A673 (cell line): ENCODE results near the gene UCN3. TPM values are rescaled to one million over a fixed set of nuclear protein-coding genes. Genes with fewer than 3 reads are reported as not detected.

Experiments used
- BruUV-seq: library from RNA; stranded (reverse); fragments of 400-500 nt; replicated peaks from 2 replicates; lab custom pipeline; 2021; lab: Mats Ljungman, UMichigan
- CTCF ChIA-PET: fragments of 300-600 bp; sonication (Branson Sonifier 250); formaldehyde crosslinking; loops from one replicate; lab custom pipeline; 2022; ENCODE audit warnings: antibody characterized with exemption; lab: Charles Lee
- POLR2A ChIA-PET: fragments of 300-600 bp; sonication (Branson Sonifier 250); formaldehyde crosslinking; loops from one replicate; lab custom pipeline; 2022; ENCODE audit warnings: antibody characterized with exemption; ENCODE audit not compliant: low non-redundant PET; lab: Charles Lee
- DNase-seq: peaks from one replicate; pipeline ENCODE4 v3.0.0-alpha.2; 2015; ENCODE audit warnings: low spot score
- H3K27ac ChIP-seq: fragments of 200-600 bp; sonication (generic); 2 replicates; pipeline ENCODE4 v1.5.1; 2016; ENCODE audit warnings: mixed run types, low read depth, mild to moderate bottlenecking, mixed read lengths, antibody characterized with exemption, low read length; ENCODE audit not compliant: poor library complexity, severe bottlenecking
- H3K27me3 ChIP-seq: fragments of 200-600 bp; sonication (generic); replicated peaks from 2 replicates; pipeline ENCODE4 v1.6.1; 2017; ENCODE audit warnings: mixed run types, low read depth, mild to moderate bottlenecking, mixed read lengths, antibody characterized with exemption, low read length; ENCODE audit not compliant: insufficient read depth, poor library complexity
- H3K36me3 ChIP-seq: fragments of 200-600 bp; sonication (generic); 2 replicates; pipeline ENCODE4 v1.6.1; 2016; ENCODE audit warnings: mixed run types, mild to moderate bottlenecking, mixed read lengths, antibody characterized with exemption, low read length; ENCODE audit not compliant: insufficient read depth, poor library complexity, severe bottlenecking
- H3K4me1 ChIP-seq: fragments of 200-600 bp; sonication (generic); 2 replicates; pipeline ENCODE4 v1.6.1; 2017; ENCODE audit warnings: mixed run types, mild to moderate bottlenecking, mixed read lengths, antibody characterized with exemption, low read length; ENCODE audit not compliant: insufficient read depth, poor library complexity, severe bottlenecking
- H3K4me3 ChIP-seq: fragments of 200-600 bp; sonication (generic); 2 replicates; pipeline ENCODE4 v1.5.1; 2016; ENCODE audit warnings: low read depth, mixed run types, mild to moderate bottlenecking, mixed read lengths, low read length; ENCODE audit not compliant: poor library complexity, severe bottlenecking
- H3K9me3 ChIP-seq: fragments of 200-600 bp; sonication (generic); 2 replicates; pipeline ENCODE4 v1.6.1; 2016; ENCODE audit warnings: mixed run types, low read depth, mild to moderate bottlenecking, mixed read lengths, antibody characterized with exemption, low read length; ENCODE audit not compliant: poor library complexity, severe bottlenecking
- EZH2 ChIP-seq: fragments of 200-600 bp; sonication (generic); IDR thresholded peaks from 2 replicates; pipeline ENCODE4 v1.6.1; 2017; ENCODE audit warnings: borderline replicate concordance, low read depth, mild to moderate bottlenecking, mixed read lengths, antibody characterized with exemption, low read length; ENCODE audit not compliant: poor library complexity, severe bottlenecking
- intact Hi-C: fragments of 100-400 bp; cut with micrococcal nuclease; formaldehyde crosslinking; loops from one replicate; pipeline ENCODE4 v1.10.0; 2022; ENCODE audit not compliant: unreplicated experiment
- total RNA-seq: library from RNA; stranded (reverse); gene quantifications from 2 replicates; pipeline ENCODE4 v1.2.3, GENCODE V29; 2021
- TF ChIP-seq, protein P1 (sequence below): fragments of 300-800, 200-600 bp; sonication (generic); conservative IDR thresholded peaks from 2 replicates; pipeline ENCODE4 v1.5.1; 2017; ENCODE audit warnings: low read depth, mild to moderate bottlenecking, antibody characterized with exemption, low read length, moderate library complexity, mixed read lengths

The UCN3 gene
- total RNA-seq, 1 experiment from 2014 or later, result not detected

DNA sequence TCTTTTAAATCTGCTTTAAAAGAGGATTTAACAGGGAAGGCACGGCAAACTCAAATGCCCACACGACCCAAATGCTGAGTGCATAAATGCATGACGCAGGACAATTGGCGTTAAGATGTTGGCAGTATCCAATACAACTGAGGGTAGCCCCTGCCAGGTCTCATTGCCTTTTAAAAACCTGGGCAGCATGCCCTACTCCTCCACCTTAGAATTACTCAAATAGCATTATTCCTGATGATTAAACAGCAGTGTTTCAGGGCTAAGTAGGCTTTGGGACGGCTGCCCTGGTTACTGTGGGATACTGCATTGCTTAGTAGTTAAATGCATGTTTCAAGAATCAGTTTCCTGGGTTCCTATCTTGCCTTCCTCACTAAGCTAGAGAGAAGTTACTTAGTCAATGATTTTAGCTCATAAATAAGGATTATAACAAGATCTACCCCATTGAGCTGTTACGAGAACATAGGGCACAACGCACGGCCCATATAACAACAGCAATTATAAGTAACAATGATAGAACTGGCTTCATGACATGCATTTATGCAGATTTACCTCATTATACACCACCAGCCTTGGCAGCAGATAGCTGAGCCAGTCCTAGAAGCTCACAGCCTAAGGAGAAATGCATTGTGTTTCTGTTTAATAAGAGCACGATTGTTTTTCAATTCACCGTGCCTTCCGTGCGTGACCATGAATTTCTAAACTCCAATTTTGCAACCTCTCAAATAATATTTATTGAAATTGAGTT is 32.0 kb downstream of the UCN3 start:
- peak overlapping the region; percentile 19 for H3K4me3 ChIP-seq
- no TSS peak for BruUV-seq

DNA sequence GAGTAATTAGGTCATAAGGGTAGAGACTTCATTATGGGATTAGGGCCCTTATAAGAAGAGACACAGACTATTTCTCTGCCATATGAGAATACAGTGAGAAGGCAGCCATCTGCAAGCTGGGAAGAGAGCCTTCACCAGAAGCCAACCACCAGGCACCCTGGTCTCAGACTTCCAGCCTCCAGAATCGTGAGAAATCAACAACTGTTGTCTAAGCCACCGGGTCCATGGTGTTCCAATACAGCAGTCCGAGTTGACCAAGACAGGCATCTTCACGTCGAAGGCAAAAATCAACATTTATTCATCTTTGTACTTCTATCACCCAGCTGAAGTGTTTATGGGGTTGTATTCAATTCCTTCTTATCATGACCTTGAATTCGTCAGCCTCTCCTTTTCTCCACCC is 34.6 kb downstream of the UCN3 start:
- no peak for TF ChIP-seq EZH2
- TF ChIP-seq, protein P1, sequence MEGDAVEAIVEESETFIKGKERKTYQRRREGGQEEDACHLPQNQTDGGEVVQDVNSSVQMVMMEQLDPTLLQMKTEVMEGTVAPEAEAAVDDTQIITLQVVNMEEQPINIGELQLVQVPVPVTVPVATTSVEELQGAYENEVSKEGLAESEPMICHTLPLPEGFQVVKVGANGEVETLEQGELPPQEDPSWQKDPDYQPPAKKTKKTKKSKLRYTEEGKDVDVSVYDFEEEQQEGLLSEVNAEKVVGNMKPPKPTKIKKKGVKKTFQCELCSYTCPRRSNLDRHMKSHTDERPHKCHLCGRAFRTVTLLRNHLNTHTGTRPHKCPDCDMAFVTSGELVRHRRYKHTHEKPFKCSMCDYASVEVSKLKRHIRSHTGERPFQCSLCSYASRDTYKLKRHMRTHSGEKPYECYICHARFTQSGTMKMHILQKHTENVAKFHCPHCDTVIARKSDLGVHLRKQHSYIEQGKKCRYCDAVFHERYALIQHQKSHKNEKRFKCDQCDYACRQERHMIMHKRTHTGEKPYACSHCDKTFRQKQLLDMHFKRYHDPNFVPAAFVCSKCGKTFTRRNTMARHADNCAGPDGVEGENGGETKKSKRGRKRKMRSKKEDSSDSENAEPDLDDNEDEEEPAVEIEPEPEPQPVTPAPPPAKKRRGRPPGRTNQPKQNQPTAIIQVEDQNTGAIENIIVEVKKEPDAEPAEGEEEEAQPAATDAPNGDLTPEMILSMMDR, result no peak
- H3K4me3 ChIP-seq, result no peak overlapping the region
- no peaks in the 10 kb centered on the region for H3K27me3 ChIP-seq
- intact Hi-C loops, result no loop called here
- POLR2A ChIA-PET, result no interaction called here
- no peak for DNase-seq
- no peaks in the 10 kb centered on the region for H3K9me3 ChIP-seq
- no peak overlapping the region for H3K27ac ChIP-seq
- BruUV-seq, result no TSS peak
- peaks cover 5% of the 10 kb centered on the region for H3K4me1 ChIP-seq
- CTCF ChIA-PET, result no interaction called here
- no peaks in the 10 kb centered on the region for H3K36me3 ChIP-seq

More for the DNA sequence above, 32.0 kb downstream of the UCN3 start:
- no peaks in the 10 kb centered on the region for H3K36me3 ChIP-seq
- peaks cover 5% of the 10 kb centered on the region for H3K4me1 ChIP-seq
- CTCF ChIA-PET, result interaction anchor here (0.6 kb wide), 1 partner anchor 13 kb away, joined by 12 read pairs; no protein-coding TSS in a partner anchor
- TF ChIP-seq EZH2, result no peak
- TF ChIP-seq, protein P1, result no peak
- POLR2A ChIA-PET, result no interaction called here
- peak; percentile 40 for DNase-seq
- no peaks in the 10 kb centered on the region for H3K27me3 ChIP-seq
- peaks cover 8% of the 10 kb centered on the region for H3K9me3 ChIP-seq
- no peak overlapping the region for H3K27ac ChIP-seq
- intact Hi-C loops, result no loop called here

DNA sequence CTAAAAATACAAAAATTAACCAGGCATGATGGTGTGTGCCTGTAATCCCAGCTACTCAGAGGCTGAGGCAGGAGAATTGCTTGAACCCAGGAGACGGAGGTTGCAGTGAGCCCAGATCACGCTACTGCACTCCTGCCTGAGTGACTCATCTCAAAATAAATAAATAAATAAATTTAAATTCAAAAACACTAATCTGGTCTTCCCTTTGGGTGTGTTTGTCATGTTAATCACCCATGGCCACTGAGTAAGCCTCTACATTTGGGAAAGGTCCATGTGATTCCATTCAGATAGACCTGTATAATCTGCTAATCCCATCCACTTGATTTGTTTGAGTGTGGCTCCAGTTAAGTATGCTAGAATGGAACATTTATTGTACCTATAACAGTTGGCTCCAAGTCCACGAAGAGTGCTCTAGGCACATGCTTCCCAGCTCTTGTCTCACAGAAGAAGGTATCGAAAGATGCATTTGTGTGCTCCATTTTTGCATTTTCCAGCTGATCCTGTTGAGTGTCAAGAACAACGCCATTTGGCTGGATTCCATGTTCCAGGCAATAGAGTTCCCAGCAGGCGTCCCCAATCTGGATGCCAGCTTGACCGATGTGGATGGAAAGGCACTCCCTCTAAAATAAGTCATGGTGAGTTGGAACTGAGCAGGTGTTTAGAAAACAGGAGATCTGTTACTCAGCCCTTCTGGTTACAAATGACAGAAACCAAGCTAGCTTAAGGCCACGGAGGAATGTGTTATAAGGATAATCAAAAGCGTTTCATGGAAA is 35.9 kb downstream of the UCN3 start:
- intact Hi-C loops, result no loop called here
- no peaks in the 10 kb centered on the region for H3K9me3 ChIP-seq
- CTCF ChIA-PET, result no interaction called here

More for the DNA sequence above, 35.9 kb downstream of the UCN3 start:
- no peaks in the 10 kb centered on the region for H3K36me3 ChIP-seq
- TF ChIP-seq, protein P1, result no peak
- no peak for TF ChIP-seq EZH2
- DNase-seq, result no peak
- peaks cover 5% of the 10 kb centered on the region for H3K4me1 ChIP-seq
- no TSS peak for BruUV-seq
- POLR2A ChIA-PET, result no interaction called here
- H3K27me3 ChIP-seq, result no peaks in the 10 kb centered on the region
- no peak overlapping the region for H3K27ac ChIP-seq
- H3K4me3 ChIP-seq, result no peak overlapping the region
